ENCODE measurements around the gene TNFRSF14.

DNA sequence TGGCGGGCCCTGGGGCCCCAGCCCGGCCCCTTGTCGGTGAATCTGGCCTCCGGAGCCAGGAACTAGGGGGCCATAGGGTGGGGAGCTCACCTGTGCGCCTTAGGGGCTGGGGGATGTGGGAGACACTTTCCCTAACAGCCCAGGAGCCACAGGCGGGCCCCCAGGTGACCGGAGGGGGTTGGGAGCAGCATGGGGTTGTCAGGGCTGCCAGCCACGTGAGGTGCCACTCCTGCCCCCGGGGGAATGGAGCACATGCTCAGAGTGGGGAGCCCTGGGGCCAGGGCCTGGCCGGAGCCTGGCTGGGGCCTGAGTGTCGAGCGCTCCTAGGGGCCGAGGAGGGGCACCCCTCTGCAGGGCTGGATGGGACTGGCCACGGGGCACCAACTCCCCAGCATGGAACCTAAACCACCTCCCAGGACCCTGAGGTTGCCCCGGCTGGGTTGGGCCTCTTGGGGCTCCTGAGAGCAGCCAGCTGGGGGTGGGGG is 50.3 kb downstream of the TNFRSF14 start:
- TF ChIP-seq RARB (CRISPR knock-in tag; IDR thresholded peaks at IDR 0.05) (no peak), ESRRG (CRISPR knock-in tag; IDR thresholded peaks at IDR 0.05) (no peak), ISL1 (CRISPR knock-in tag; IDR thresholded peaks at IDR 0.05) (no peak), ARNTL (CRISPR knock-in tag; IDR thresholded peaks at IDR 0.05; ENCODE audit: borderline replicate concordance, low read depth) (no peak), ZFP3 (CRISPR knock-in tag; IDR thresholded peaks at IDR 0.05) (no peak), ZFP30 (CRISPR knock-in tag; IDR thresholded peaks at IDR 0.05) (no peak), BACH2 (CRISPR knock-in tag; IDR thresholded peaks at IDR 0.05; ENCODE audit: borderline replicate concordance) (no peak)

Measured in SK-N-SH treated with all-trans-retinoic acid at 6 μM for 48 hours (cell line).